Hematopoietic multipotent progenitor cell (in vitro differentiated cells): ENCODE measurements around the gene AGRP. TPM values are rescaled to one million over a fixed set of nuclear protein-coding genes. Genes with fewer than 3 reads are reported as not detected.

ENCODE experiments used
- total RNA-seq: library from RNA; depleted of rRNA; stranded (reverse); fragments of >200 nt; gene quantifications from one replicate; pipeline ENCODE4 v1.2.3, GENCODE V29; 2012

The AGRP gene
- total RNA-seq, 1 donor: not detected

Other genes starting within 250 kb of the AGRP start
- 45.8 TPM for gene FHOD1, start 236.1 kb downstream of the AGRP start, total RNA-seq
- gene SLC9A5, start 234.6 kb downstream of the AGRP start, total RNA-seq: 0.54 TPM
- 23.4 TPM for gene PLEKHG4, start 204.0 kb downstream of the AGRP start, total RNA-seq
- gene KCTD19, start 156.8 kb downstream of the AGRP start, total RNA-seq: 0.54 TPM
- 0.27 TPM for gene LRRC36, start 156.7 kb downstream of the AGRP start, total RNA-seq
- gene TPPP3, start 90.0 kb downstream of the AGRP start, total RNA-seq: 5.1 TPM
- 6.7 TPM for gene ZDHHC1, start 67.1 kb downstream of the AGRP start, total RNA-seq
- gene HSD11B2, start 52.4 kb downstream of the AGRP start, total RNA-seq: 0.27 TPM
- 153 TPM for gene ATP6V0D1, start 2.4 kb downstream of the AGRP start, total RNA-seq
- gene RIPOR1, start 45.3 kb upstream of the AGRP start, total RNA-seq: 28.8 TPM
- gene CTCF, start 79.0 kb upstream of the AGRP start, total RNA-seq: 35.3 TPM
- gene CARMIL2, start 161.6 kb upstream of the AGRP start, total RNA-seq: 46.6 TPM
- 48.7 TPM for gene ACD, start 176.7 kb upstream of the AGRP start, total RNA-seq
- gene PARD6A, start 177.4 kb upstream of the AGRP start, total RNA-seq: 10.0 TPM
- gene ENKD1, start 183.2 kb upstream of the AGRP start, total RNA-seq: 20.7 TPM
- 15.9 TPM for gene C16orf86, start 183.3 kb upstream of the AGRP start, total RNA-seq
- gene GFOD2, start 235.8 kb upstream of the AGRP start, total RNA-seq: 26.7 TPM